ENCODE results near the gene ELF2.
A peak's percentile ranks its signal among the peaks of the same experiment; 100 is the strongest.
"Not testable (repeated sequence)": the region's sequence is repeated elsewhere in the genome, so short reads cannot be mapped to it uniquely, and the experiment has no call there.

Gene ELF2

DNA sequence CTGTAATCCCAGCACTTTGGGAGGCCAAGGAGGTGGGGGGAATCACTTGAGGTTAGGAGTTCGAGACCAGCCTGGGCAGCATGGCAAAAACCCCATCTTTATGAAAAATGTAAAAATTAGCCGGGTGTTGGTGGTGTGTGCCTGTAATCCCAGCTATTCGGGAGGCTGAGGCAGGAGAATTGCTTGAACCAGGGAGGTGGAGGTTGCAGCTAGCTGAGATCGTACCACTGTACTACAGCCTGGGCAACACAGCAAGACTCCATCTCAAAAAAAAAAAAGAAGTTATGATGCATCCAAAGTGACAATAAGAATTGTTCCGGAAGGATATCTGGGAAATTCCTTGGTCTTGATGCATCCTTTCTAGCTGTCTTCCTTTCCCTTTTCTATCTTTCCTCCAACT lies 154.2 kb downstream of the ELF2 start:
- no peak overlapping the region for H3K27ac ChIP-seq
- no peak for TF ChIP-seq CTCF (conservative IDR thresholded peaks at IDR 0.05)
- TF ChIP-seq ZFX (IDR thresholded peaks at IDR 0.05), result no peak

DNA sequence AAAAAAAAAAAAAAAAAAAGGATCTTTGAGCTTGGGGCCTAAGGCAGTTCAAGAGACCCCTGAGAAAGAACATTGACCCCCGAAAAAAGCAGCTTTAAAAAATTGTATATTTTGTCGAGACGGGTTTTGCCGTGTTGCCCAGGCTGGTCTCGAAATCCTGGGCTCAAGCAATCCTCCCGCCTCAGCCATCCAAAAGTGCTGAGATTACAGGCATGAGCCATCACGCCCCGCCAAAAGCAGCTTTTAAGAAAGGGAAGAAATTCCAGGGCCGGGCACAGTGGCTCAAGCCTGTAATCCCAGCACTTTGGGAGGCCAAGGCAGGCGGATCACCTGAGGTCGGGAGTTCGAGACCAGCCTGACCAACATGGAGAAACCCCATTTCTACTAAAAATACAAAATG lies 155.9 kb downstream of the ELF2 start:
- not testable (repeated sequence) for H3K27ac ChIP-seq

DNA sequence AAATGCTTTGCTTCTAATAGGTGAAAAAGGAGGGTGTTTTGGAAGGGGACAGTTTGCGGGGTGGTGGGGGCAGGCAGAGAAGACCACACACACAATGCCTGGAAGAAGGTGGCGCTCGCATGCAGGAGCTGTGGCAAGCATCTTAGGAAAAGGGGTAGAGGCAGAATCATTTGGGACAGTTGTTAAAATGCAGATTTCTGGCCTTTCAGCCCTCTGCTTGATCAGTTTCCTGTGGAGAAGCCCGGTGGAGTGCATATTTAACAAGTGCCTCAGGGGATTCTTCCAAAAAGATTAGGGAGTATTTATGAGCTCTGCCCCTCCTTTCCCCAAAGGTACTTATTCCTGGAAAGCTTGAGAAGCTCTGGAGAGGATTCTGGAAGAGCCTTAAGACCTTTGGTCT lies 156.6 kb downstream of the ELF2 start:
- no peak for TF ChIP-seq CTCF (conservative IDR thresholded peaks at IDR 0.05)
- TF ChIP-seq ZFX (IDR thresholded peaks at IDR 0.05), result no peak
- H3K27ac ChIP-seq, result no peak overlapping the region

DNA sequence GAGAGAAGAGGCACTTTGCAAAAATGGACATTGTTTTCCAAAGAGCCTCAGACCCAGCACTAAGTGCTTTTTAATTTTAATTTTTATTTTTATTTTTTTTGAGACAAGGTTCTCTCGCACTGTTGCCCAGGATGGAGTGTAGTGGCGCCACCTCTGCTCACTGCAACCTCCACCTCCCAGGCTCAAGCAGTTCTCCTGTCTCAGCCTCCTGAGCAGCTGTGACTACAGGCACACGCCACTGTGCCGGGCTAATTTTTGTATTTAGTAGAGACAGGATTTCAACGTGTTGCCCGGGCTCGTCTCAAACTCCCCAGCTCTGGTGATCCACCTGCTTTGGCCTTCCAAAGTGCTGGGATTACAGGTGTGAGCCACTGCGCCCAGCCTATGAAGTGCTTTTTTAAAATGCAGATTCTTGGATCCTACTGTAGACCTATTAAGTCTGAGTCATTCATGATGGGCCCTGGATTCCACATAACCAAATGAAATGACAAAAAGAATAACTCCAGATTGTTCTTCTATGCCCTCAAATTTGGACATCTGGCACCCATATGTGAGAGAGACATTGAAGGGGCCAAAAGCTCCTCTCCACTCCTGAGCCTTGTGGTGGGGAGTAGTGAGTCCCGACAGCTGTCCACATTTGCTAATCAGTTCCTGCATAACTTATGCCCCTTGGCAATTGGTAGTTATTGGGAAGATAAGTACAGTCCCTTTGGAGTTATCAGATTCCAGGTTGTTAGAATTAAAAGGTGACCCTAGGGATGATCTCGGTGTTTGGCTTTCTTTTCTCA lies 157.9 kb downstream of the ELF2 start:
- no peak for TF ChIP-seq CTCF (conservative IDR thresholded peaks at IDR 0.05)
- TF ChIP-seq ZFX (IDR thresholded peaks at IDR 0.05), result no peak

DNA sequence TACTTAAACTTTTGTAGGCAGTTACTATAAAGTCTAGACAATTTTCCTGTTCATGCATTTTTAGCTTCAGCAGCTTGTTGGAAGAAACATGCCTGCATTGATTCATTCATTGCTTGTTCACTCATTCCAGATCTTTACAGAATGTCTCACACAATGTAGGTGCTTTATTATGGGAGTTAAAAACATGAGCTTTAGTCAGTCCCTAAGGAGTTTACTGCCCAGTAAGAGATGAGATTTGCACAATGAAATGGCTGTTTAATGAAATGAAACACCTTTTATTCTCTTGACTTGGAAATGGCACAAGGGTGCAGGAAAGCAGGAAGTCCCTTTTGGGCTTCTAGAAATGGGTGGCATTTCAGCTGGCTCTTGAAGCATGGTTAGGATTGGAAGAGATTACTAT lies 158.5 kb downstream of the ELF2 start:
- no peak overlapping the region for H3K27ac ChIP-seq

More for the DNA sequence above, 157.9 kb downstream of the ELF2 start:
- H3K27ac ChIP-seq, result no peak overlapping the region

GRCh38 chr4:139017861-139018260 lies 159.2 kb downstream of the ELF2 start:
- H3K27ac ChIP-seq, result no peak overlapping the region
- TF ChIP-seq CTCF (conservative IDR thresholded peaks at IDR 0.05), result no peak
- no peak for TF ChIP-seq ZFX (IDR thresholded peaks at IDR 0.05)

More for the DNA sequence above, 158.5 kb downstream of the ELF2 start:
- TF ChIP-seq ZFX (IDR thresholded peaks at IDR 0.05) (no peak), CTCF (conservative IDR thresholded peaks at IDR 0.05) (no peak)

- TF ChIP-seq CTCF (conservative IDR thresholded peaks at IDR 0.05), result 0 out of 2 replicates have a peak, but pooled peaks have one; percentile 17
- peak; percentile 86 for TF ChIP-seq ZFX (IDR thresholded peaks at IDR 0.05)
- H3K27ac ChIP-seq, result peak overlapping the region; percentile 89
Measured at GRCh38 chr4:139015948-139016471, 161.0 kb downstream of the ELF2 start.

Data from C4-2B (cell line).